SW 1271 (cell line): Measurements from ENCODE around the gene HK2.
"Not testable (repeated sequence)": the region's sequence is repeated elsewhere in the genome, so short reads cannot be mapped to it uniquely, and the experiment has no call there.

ENCODE experiments used
- DNase-seq, 2 experiments: peaks; one replicate each; lab custom pipeline; 2025; lab: John Stamatoyannopoulos, UW

HK2 gene

GRCh38 chr2:74895001-74895400 lies 61.1 kb downstream of the HK2 start:
- DNase-seq = no peak

GRCh38 chr2:74896232-74896631 lies 62.3 kb downstream of the HK2 start:
- no peak for DNase-seq

GRCh38 chr2:74900225-74900624 lies 66.3 kb downstream of the HK2 start:
- not testable (repeated sequence) for DNase-seq

GRCh38 chr2:74902281-74902860 lies 68.4 kb downstream of the HK2 start:
- no peak for DNase-seq

- DNase-seq = no peak
These were observed 72.5 kb downstream of the HK2 start for GRCh38 chr2:74906395-74906794.

GRCh38 chr2:74907560-74907959 lies 73.6 kb downstream of the HK2 start:
- not testable (repeated sequence) for DNase-seq

- no peak for DNase-seq
These were observed 75.0 kb downstream of the HK2 start for GRCh38 chr2:74908748-74909444.

GRCh38 chr2:74910245-74910644 lies 76.3 kb downstream of the HK2 start:
- DNase-seq = no peak

- DNase-seq = no peak
These were observed 77.1 kb downstream of the HK2 start for GRCh38 chr2:74911061-74911460.

GRCh38 chr2:74915743-74916142 lies 81.8 kb downstream of the HK2 start:
- no peak for DNase-seq

GRCh38 chr2:74916394-74916793 lies 82.5 kb downstream of the HK2 start:
- no peak for DNase-seq

- DNase-seq = peak in 1 of 2 experiments; percentile 68
These were observed 84.0 kb downstream of the HK2 start for GRCh38 chr2:74917702-74918619.

GRCh38 chr2:74919827-74920226 lies 85.9 kb downstream of the HK2 start:
- no peak for DNase-seq

- DNase-seq = no peak
These were observed 87.4 kb downstream of the HK2 start for GRCh38 chr2:74921236-74921736.

- no peak for DNase-seq
These were observed 88.8 kb downstream of the HK2 start for GRCh38 chr2:74922592-74923227.

GRCh38 chr2:74924463-74925265 lies 90.7 kb downstream of the HK2 start:
- no peak for DNase-seq

GRCh38 chr2:74925361-74925786 lies 91.4 kb downstream of the HK2 start:
- no peak for DNase-seq

GRCh38 chr2:74927621-74928020 lies 93.7 kb downstream of the HK2 start:
- DNase-seq = no peak

GRCh38 chr2:74930811-74931486 lies 97.0 kb downstream of the HK2 start:
- no peak for DNase-seq

GRCh38 chr2:74931940-74932339 lies 98.0 kb downstream of the HK2 start:
- DNase-seq = no peak

GRCh38 chr2:74935975-74936391 lies 102.1 kb downstream of the HK2 start:
- DNase-seq = no peak
